GM23338 (cell line): ENCODE measurements around the gene TAF4B. TPM values are rescaled to one million over a fixed set of nuclear protein-coding genes. Genes with fewer than 3 reads are reported as not detected.

Experiments
- CREB1 ChIP-seq: fragments of 250-450 bp; sonication (Bioruptor Pico); IDR thresholded peaks from 2 replicates; pipeline ENCODE4 v1.5.0; 2020; ENCODE audit warnings: low read depth, mild to moderate bottlenecking, moderate library complexity
- CTCF ChIP-seq, 2 experiments: fragments of 200-600 bp in 1 of 2; sonication (generic) in 1 of 2; conservative IDR thresholded peaks; 2 replicates each; pipeline versions ENCODE4 v1.5.1 to v1.6.1; 2016 to 2017; ENCODE audit warnings: antibody characterized with exemption in 2 of 2, low read depth in 2 of 2, mild to moderate bottlenecking in 2 of 2, moderate library complexity in 1 of 2
- EZH2 ChIP-seq: fragments of 200-600 bp; sonication (generic); IDR thresholded peaks from one replicate; pipeline ENCODE4 v1.8.0; 2017; ENCODE audit warnings: antibody characterized with exemption, mild to moderate bottlenecking, low read depth; ENCODE audit not compliant: unreplicated experiment
- JUNB ChIP-seq: IDR thresholded peaks from one replicate; pipeline ENCODE4 v1.6.1; 2016; ENCODE audit warnings: antibody characterized with exemption; ENCODE audit not compliant: unreplicated experiment
- NANOG ChIP-seq: IDR thresholded peaks from 2 replicates; pipeline ENCODE4 v1.6.1; 2016; ENCODE audit warnings: antibody characterized with exemption, borderline replicate concordance
- POLR2AphosphoS5 ChIP-seq: IDR thresholded peaks from 2 replicates; pipeline ENCODE4 v1.6.1; 2016; ENCODE audit warnings: antibody characterized with exemption, low read depth
- STAT1 ChIP-seq: IDR thresholded peaks from one replicate; pipeline ENCODE4 v1.6.1; 2016; ENCODE audit warnings: antibody characterized with exemption; ENCODE audit not compliant: unreplicated experiment
- ZNF114 ChIP-seq: fragments of 250-450 bp; sonication (Bioruptor Pico); IDR thresholded peaks from 2 replicates; pipeline ENCODE4 v1.5.0; 2020; ENCODE audit warnings: mild to moderate bottlenecking, moderate library complexity
- ZNF331 ChIP-seq: fragments of 250-450 bp; sonication (Bioruptor Pico); IDR thresholded peaks from 2 replicates; pipeline ENCODE4 v1.5.0; 2020; ENCODE audit warnings: low read depth, mild to moderate bottlenecking, moderate library complexity
- polyA plus RNA-seq: library from polyadenylated mRNA; unstranded; fragments of >200 nt; fragmentation: Nextera tagmentation; extraction: Ambion mirVana; gene quantifications from 2 replicates; pipeline ENCODE4 v1.2.1, GENCODE V29; 2016
- total RNA-seq: library from RNA; depleted of rRNA; stranded (reverse); fragments of >200 nt; shearing (Covaris generic); gene quantifications from 2 replicates; pipeline ENCODE4 v1.2.3, GENCODE V29; 2014
- TF ChIP-seq, protein P1 (sequence below): fragments of 250-450 bp; sonication (Bioruptor Pico); IDR thresholded peaks from 2 replicates; pipeline ENCODE4 v1.5.0; 2020; ENCODE audit warnings: mild to moderate bottlenecking, moderate library complexity

Gene TAF4B
- total and polyA plus RNA-seq, 2 experiments from 2014 or later = 9.4 to 27.3 TPM

DNA sequence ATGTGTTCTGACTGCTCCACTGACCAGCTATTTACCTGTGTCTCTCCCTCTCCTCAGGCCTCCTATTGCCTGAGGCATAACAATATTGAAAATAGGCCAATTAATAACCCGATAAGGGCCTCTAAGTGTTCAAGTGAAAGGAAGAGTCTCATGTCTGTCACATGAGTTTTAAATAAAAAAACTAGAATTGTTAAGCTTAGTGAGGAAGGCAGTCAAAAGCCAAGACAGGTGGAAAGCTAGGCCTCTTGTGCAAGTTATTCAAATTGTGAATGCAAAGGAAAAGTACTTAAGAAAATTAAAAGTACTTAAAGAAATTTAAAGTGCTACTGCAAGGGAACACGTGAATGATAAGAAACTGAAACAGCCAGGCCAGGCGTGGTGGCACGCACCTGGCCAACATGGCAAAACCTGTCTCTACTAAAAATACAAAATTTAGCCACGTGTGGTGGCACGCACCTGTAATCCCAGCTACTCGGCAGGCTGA is 44.9 kb upstream of the TAF4B start (continued):
- TF ChIP-seq, protein P1, sequence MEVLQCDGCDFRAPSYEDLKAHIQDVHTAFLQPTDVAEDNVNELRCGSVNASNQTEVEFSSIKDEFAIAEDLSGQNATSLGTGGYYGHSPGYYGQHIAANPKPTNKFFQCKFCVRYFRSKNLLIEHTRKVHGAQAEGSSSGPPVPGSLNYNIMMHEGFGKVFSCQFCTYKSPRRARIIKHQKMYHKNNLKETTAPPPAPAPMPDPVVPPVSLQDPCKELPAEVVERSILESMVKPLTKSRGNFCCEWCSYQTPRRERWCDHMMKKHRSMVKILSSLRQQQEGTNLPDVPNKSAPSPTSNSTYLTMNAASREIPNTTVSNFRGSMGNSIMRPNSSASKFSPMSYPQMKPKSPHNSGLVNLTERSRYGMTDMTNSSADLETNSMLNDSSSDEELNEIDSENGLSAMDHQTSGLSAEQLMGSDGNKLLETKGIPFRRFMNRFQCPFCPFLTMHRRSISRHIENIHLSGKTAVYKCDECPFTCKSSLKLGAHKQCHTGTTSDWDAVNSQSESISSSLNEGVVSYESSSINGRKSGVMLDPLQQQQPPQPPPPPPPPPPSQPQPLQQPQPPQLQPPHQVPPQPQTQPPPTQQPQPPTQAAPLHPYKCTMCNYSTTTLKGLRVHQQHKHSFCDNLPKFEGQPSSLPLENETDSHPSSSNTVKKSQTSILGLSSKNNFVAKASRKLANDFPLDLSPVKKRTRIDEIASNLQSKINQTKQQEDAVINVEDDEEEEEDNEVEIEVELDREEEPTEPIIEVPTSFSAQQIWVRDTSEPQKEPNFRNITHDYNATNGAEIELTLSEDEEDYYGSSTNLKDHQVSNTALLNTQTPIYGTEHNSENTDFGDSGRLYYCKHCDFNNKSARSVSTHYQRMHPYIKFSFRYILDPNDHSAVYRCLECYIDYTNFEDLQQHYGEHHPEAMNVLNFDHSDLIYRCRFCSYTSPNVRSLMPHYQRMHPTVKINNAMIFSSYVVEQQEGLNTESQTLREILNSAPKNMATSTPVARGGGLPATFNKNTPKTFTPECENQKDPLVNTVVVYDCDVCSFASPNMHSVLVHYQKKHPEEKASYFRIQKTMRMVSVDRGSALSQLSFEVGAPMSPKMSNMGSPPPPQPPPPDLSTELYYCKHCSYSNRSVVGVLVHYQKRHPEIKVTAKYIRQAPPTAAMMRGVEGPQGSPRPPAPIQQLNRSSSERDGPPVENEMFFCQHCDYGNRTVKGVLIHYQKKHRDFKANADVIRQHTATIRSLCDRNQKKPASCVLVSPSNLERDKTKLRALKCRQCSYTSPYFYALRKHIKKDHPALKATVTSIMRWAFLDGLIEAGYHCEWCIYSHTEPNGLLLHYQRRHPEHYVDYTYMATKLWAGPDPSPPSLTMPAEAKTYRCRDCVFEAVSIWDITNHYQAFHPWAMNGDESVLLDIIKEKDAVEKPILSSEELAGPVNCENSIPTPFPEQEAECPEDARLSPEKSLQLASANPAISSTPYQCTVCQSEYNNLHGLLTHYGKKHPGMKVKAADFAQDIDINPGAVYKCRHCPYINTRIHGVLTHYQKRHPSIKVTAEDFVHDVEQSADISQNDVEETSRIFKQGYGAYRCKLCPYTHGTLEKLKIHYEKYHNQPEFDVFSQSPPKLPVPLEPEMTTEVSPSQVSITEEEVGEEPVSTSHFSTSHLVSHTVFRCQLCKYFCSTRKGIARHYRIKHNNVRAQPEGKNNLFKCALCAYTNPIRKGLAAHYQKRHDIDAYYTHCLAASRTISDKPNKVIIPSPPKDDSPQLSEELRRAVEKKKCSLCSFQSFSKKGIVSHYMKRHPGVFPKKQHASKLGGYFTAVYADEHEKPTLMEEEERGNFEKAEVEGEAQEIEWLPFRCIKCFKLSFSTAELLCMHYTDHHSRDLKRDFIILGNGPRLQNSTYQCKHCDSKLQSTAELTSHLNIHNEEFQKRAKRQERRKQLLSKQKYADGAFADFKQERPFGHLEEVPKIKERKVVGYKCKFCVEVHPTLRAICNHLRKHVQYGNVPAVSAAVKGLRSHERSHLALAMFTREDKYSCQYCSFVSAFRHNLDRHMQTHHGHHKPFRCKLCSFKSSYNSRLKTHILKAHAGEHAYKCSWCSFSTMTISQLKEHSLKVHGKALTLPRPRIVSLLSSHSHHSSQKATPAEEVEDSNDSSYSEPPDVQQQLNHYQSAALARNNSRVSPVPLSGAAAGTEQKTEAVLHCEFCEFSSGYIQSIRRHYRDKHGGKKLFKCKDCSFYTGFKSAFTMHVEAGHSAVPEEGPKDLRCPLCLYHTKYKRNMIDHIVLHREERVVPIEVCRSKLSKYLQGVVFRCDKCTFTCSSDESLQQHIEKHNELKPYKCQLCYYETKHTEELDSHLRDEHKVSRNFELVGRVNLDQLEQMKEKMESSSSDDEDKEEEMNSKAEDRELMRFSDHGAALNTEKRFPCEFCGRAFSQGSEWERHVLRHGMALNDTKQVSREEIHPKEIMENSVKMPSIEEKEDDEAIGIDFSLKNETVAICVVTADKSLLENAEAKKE (CRISPR knock-in tag) = no peak
- TF ChIP-seq JUNB = no peak
- TF ChIP-seq STAT1 = no peak
- TF ChIP-seq POLR2AphosphoS5 = no peak
- no peak for TF ChIP-seq CTCF (conservative IDR thresholded peaks at IDR 0.05; ENCODE audit: low read depth in 2 of 2)
- TF ChIP-seq EZH2 = no peak
- no peak for TF ChIP-seq CREB1 (CRISPR knock-in tag)
- no peak for TF ChIP-seq ZNF114 (CRISPR knock-in tag)
- TF ChIP-seq NANOG = no peak
- TF ChIP-seq ZNF331 (CRISPR knock-in tag) = no peak
